HG03196 (cell line): ENCODE data around the gene MRPL14.
"Not testable (repeated sequence)": the region's sequence is repeated elsewhere in the genome, so short reads cannot be mapped to it uniquely, and the experiment has no call there.

Experiments
- ATAC-seq: cut with Tn5 transposase; IDR thresholded peaks from one replicate; pipeline ENCODE4 v1.9.1; 2021; ENCODE audit not compliant: unreplicated experiment

The MRPL14 gene

GRCh38 chr6:44150317-44150917 lies 23.2 kb upstream of the MRPL14 start:
- no peak for ATAC-seq

- no peak for ATAC-seq
These were observed 22.2 kb upstream of the MRPL14 start for GRCh38 chr6:44149369-44150012.

- ATAC-seq: no peak
These were observed 21.1 kb upstream of the MRPL14 start for GRCh38 chr6:44148306-44148705.

- no peak for ATAC-seq
These were observed 20.0 kb upstream of the MRPL14 start for GRCh38 chr6:44147256-44147655.

- no peak for ATAC-seq
These were observed 19.4 kb upstream of the MRPL14 start for GRCh38 chr6:44146685-44147084.

- no peak for ATAC-seq
These were observed 18.6 kb upstream of the MRPL14 start for GRCh38 chr6:44145839-44146238.

GRCh38 chr6:44144536-44144935 lies 17.3 kb upstream of the MRPL14 start:
- ATAC-seq: not testable (repeated sequence)

- ATAC-seq: no peak
These were observed 16.5 kb upstream of the MRPL14 start for GRCh38 chr6:44143731-44144130.

GRCh38 chr6:44142835-44143234 lies 15.6 kb upstream of the MRPL14 start:
- ATAC-seq: no peak

- no peak for ATAC-seq
These were observed 12.1 kb upstream of the MRPL14 start for GRCh38 chr6:44139351-44139743.

- no peak for ATAC-seq
These were observed 11.6 kb upstream of the MRPL14 start for GRCh38 chr6:44138717-44139350.

- ATAC-seq: no peak
These were observed 8.6 kb upstream of the MRPL14 start for GRCh38 chr6:44135875-44136274.

- ATAC-seq: no peak
These were observed 8.0 kb upstream of the MRPL14 start for GRCh38 chr6:44135173-44135758.

GRCh38 chr6:44133981-44134711 lies 6.9 kb upstream of the MRPL14 start:
- ATAC-seq: no peak

GRCh38 chr6:44133003-44133931 lies 6.0 kb upstream of the MRPL14 start:
- no peak for ATAC-seq

- ATAC-seq: no peak
These were observed 5.2 kb upstream of the MRPL14 start for GRCh38 chr6:44132476-44132875.

GRCh38 chr6:44131892-44132291 lies 4.6 kb upstream of the MRPL14 start:
- no peak for ATAC-seq

GRCh38 chr6:44129841-44130322 lies 2.6 kb upstream of the MRPL14 start:
- no peak for ATAC-seq

GRCh38 chr6:44128020-44128917 lies 1.0 kb upstream of the MRPL14 start:
- ATAC-seq: peak; percentile 5
